ENCODE measurements around the gene INS.

GRCh38 chr11:2164861-2165555 lies 4.0 kb upstream of the INS start:
- TF ChIP-seq CTCF (IDR thresholded peaks at IDR 0.05) (no peak), POLR2A (IDR thresholded peaks at IDR 0.05) (no peak)
